Astrocyte (in vitro differentiated cells and primary cell): ENCODE measurements around the gene BCL3. TPM values are rescaled to one million over a fixed set of nuclear protein-coding genes. Genes with fewer than 3 reads are reported as not detected.

Experiments used
- DNase-seq: peaks from one replicate; pipeline ENCODE4 v3.0.0-alpha.2; 2010; ENCODE audit warnings: low read depth
- FAIRE-seq: peaks from 2 replicates; lab custom pipeline; 2011; peaks lifted over from hg19 to GRCh38; lab: Jason Lieb, UNC
- H2AFZ ChIP-seq: 2 replicates; pipeline ENCODE4 v1.6.0; 2012; ENCODE audit warnings: low read depth, low read length, inconsistent platforms
- H3K27ac ChIP-seq: 2 replicates; pipeline ENCODE4 v1.5.1; 2011; ENCODE audit warnings: low read depth, low read length, inconsistent platforms
- H3K27me3 ChIP-seq: 2 replicates; pipeline ENCODE4 v1.6.0; 2011; ENCODE audit warnings: low read length, inconsistent platforms; ENCODE audit not compliant: insufficient read depth
- H3K36me3 ChIP-seq: 2 replicates; pipeline ENCODE4 v1.5.1; 2011; ENCODE audit warnings: low read length, inconsistent platforms; ENCODE audit not compliant: insufficient read depth
- H3K4me1 ChIP-seq: 2 replicates; pipeline ENCODE4 v1.5.1; 2011; ENCODE audit warnings: low read length, inconsistent platforms; ENCODE audit not compliant: insufficient read depth
- H3K4me2 ChIP-seq: 2 replicates; pipeline ENCODE4 v1.6.0; 2012; ENCODE audit warnings: low read length, inconsistent platforms
- H3K4me3 ChIP-seq: 2 replicates; pipeline ENCODE4 v1.5.1; 2011; ENCODE audit warnings: low read depth, mild to moderate bottlenecking, low read length, inconsistent platforms; ENCODE audit not compliant: insufficient read depth
- H3K79me2 ChIP-seq: 2 replicates; pipeline ENCODE4 v1.6.0; 2012; ENCODE audit warnings: mild to moderate bottlenecking, low read length, inconsistent platforms; ENCODE audit not compliant: insufficient read depth
- H3K9ac ChIP-seq: 2 replicates; pipeline ENCODE4 v1.6.0; 2012; ENCODE audit warnings: mild to moderate bottlenecking, low read length, inconsistent platforms
- H3K9me3 ChIP-seq: 2 replicates; pipeline ENCODE4 v1.5.1; 2012; ENCODE audit warnings: low read depth, mild to moderate bottlenecking, low read length, inconsistent platforms; ENCODE audit not compliant: insufficient read depth
- H4K20me1 ChIP-seq: 2 replicates; pipeline ENCODE4 v1.6.0; 2012; ENCODE audit warnings: low read length, inconsistent platforms; ENCODE audit not compliant: insufficient read depth
- H3K27ac Mint-ChIP-seq: one replicate; pipeline ENCODE4 v1.8.0; 2021; ENCODE audit warnings: mild to moderate bottlenecking, mixed read lengths; ENCODE audit not compliant: unreplicated experiment
- H3K27me3 Mint-ChIP-seq: one replicate; pipeline ENCODE4 v1.8.0; 2021; ENCODE audit warnings: low read depth, mixed read lengths; ENCODE audit not compliant: unreplicated experiment
- H3K36me3 Mint-ChIP-seq: one replicate; pipeline ENCODE4 v1.8.0; 2021; ENCODE audit warnings: low read depth, mixed read lengths; ENCODE audit not compliant: unreplicated experiment
- H3K4me1 Mint-ChIP-seq: one replicate; pipeline ENCODE4 v1.8.0; 2021; ENCODE audit warnings: low read depth, mixed read lengths; ENCODE audit not compliant: unreplicated experiment
- H3K4me3 Mint-ChIP-seq: one replicate; pipeline ENCODE4 v1.8.0; 2021; ENCODE audit warnings: mild to moderate bottlenecking, moderate library complexity, mixed read lengths; ENCODE audit not compliant: unreplicated experiment
- H3K9me3 Mint-ChIP-seq: one replicate; pipeline ENCODE4 v1.8.0; 2021; ENCODE audit warnings: mild to moderate bottlenecking, mixed read lengths; ENCODE audit not compliant: unreplicated experiment
- CTCF ChIP-seq: IDR thresholded peaks from 2 replicates; pipeline ENCODE4 v1.5.1; 2011; ENCODE audit warnings: low read depth, mild to moderate bottlenecking, inconsistent platforms, low read length, moderate library complexity; ENCODE audit not compliant: insufficient read depth
- EZH2 ChIP-seq: IDR thresholded peaks from 2 replicates; pipeline ENCODE4 v1.6.1; 2012; ENCODE audit warnings: mild to moderate bottlenecking, low read length, inconsistent platforms; ENCODE audit not compliant: insufficient read depth
- total RNA-seq: library from RNA; stranded (reverse); gene quantifications from 2 replicates; pipeline ENCODE4 v1.2.1, GENCODE V29; 2021

Gene BCL3
- total RNA-seq, 1 donor from 2014 or later, result 17.3 TPM

DNA sequence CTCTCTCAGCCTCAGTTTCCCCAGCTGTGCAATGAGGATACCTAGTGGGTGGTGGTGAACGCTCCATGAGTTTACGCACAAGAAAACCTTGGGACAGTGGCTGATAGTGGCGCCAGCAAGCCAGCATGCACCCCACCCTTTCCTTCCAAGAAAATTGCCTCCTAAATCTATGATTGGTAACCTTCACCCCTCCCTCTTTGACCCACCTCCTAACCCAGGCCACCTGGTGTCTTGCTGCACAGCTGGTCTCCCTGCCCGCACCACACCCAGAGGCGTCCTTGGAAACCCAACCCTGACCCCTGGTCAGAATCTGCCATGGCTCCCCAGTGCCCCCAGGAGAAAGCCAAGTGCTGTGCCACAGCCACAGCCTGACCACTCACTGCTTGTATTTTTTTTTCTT is 22.8 kb upstream of the BCL3 start:
- Histone ChIP-seq H2AFZ (no peak overlapping the region), H3K27ac (no peak overlapping the region), H3K9me3 (no peaks in the 10 kb centered on the region), H3K4me3 (no peak overlapping the region), H3K9ac (no peak overlapping the region), H3K4me1 (peaks cover 18% of the 10 kb centered on the region), H3K27me3 (no peaks in the 10 kb centered on the region), H4K20me1 (no peaks in the 10 kb centered on the region), H3K79me2 (no peaks in the 10 kb centered on the region), H3K4me2 (no peak overlapping the region), H3K36me3 (no peaks in the 10 kb centered on the region)
- no peak for DNase-seq
- H3K9me3 Mint-ChIP-seq, result peaks cover 3% of the 10 kb centered on the region
- H3K4me1 Mint-ChIP-seq, result peaks cover 13% of the 10 kb centered on the region
- no peak overlapping the region for H3K27ac Mint-ChIP-seq
- TF ChIP-seq CTCF, result no peak
- no peak for TF ChIP-seq EZH2
- FAIRE-seq, result no peak
- no peaks in the 10 kb centered on the region for H3K36me3 Mint-ChIP-seq
- H3K4me3 Mint-ChIP-seq, result no peak overlapping the region
- H3K27me3 Mint-ChIP-seq, result peaks cover 11% of the 10 kb centered on the region

DNA sequence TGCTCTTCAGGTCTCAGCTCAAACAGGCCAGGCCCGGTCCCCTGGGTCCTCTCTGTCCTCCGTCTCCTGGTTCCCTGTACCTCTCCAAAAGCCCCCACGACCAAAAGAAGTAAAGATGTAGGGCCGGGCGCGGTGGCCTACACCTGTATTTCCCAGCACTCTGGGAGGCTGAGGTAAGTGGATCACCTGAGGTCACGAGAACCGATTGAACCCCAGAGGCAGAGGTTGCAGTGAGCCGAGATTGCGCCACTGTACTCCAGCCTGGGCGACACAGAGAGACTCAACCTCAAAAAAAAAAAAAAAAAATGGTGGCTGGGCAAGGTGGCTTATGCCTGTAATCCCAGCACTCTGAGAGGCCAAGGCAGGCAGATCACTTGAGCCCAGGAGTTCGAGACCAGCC is 22.0 kb upstream of the BCL3 start:
- Histone ChIP-seq H3K4me1 (peaks cover 18% of the 10 kb centered on the region), H2AFZ (no peak overlapping the region), H3K4me3 (no peak overlapping the region), H4K20me1 (no peaks in the 10 kb centered on the region), H3K36me3 (no peaks in the 10 kb centered on the region), H3K27me3 (no peaks in the 10 kb centered on the region), H3K27ac (no peak overlapping the region), H3K9ac (no peak overlapping the region), H3K4me2 (no peak overlapping the region), H3K9me3 (no peaks in the 10 kb centered on the region), H3K79me2 (no peaks in the 10 kb centered on the region)
- H3K27me3 Mint-ChIP-seq, result peaks cover 11% of the 10 kb centered on the region
- TF ChIP-seq CTCF, result no peak
- no peak for TF ChIP-seq EZH2
- peaks cover 3% of the 10 kb centered on the region for H3K9me3 Mint-ChIP-seq
- no peaks in the 10 kb centered on the region for H3K36me3 Mint-ChIP-seq
- no peak for FAIRE-seq
- no peak overlapping the region for H3K27ac Mint-ChIP-seq
- peaks cover 13% of the 10 kb centered on the region for H3K4me1 Mint-ChIP-seq
- no peak overlapping the region for H3K4me3 Mint-ChIP-seq
- DNase-seq, result no peak

- no peak overlapping the region for H3K4me3 Mint-ChIP-seq
- Histone ChIP-seq H4K20me1 (no peaks in the 10 kb centered on the region), H3K4me3 (no peak overlapping the region), H2AFZ (no peak overlapping the region), H3K9me3 (no peaks in the 10 kb centered on the region), H3K4me2 (no peak overlapping the region), H3K36me3 (no peaks in the 10 kb centered on the region), H3K27me3 (no peaks in the 10 kb centered on the region), H3K27ac (no peak overlapping the region), H3K9ac (no peak overlapping the region), H3K4me1 (peaks cover 14% of the 10 kb centered on the region), H3K79me2 (no peaks in the 10 kb centered on the region)
- FAIRE-seq (no peak), DNase-seq (no peak)
- TF ChIP-seq EZH2 (no peak), CTCF (no peak)
- peaks cover 3% of the 10 kb centered on the region for H3K9me3 Mint-ChIP-seq
- H3K27me3 Mint-ChIP-seq, result peaks cover 14% of the 10 kb centered on the region
- no peaks in the 10 kb centered on the region for H3K36me3 Mint-ChIP-seq
- H3K27ac Mint-ChIP-seq, result no peak overlapping the region
- H3K4me1 Mint-ChIP-seq, result peaks cover 10% of the 10 kb centered on the region
Measured at GRCh38 chr19:44728178-44728577, 20.3 kb upstream of the BCL3 start.
